ENCODE results near the gene TNFRSF4.

Gene TNFRSF4

DNA sequence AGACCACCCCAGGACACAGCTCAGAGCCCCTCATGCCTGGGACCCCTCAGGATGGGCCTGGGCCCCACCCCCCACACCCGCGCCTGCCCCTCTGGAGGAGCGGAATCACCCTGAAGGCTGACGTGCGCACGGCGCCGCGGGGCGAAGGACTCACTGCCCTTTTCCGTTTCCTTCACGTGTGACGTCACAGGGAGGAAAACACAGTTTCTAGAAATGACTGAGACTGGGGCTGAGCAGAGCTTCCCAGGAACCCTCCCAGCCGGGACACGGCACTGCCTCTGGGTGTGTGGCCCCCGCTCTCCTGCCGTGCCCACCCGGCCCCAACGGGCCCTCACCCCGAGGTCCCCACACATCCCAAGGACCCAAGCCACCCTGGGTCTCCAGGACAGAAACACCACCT is 5.4 kb upstream of the TNFRSF4 start:
- DNase-seq (ENCODE audit: low read depth in 1 of 2, low spot score in 1 of 2), result peak in 1 of 2 donors; percentile 41

GRCh38 chr1:1218524-1219200 is 4.7 kb upstream of the TNFRSF4 start:
- DNase-seq (ENCODE audit: low read depth in 1 of 2, low spot score in 1 of 2), result no peak

DNA sequence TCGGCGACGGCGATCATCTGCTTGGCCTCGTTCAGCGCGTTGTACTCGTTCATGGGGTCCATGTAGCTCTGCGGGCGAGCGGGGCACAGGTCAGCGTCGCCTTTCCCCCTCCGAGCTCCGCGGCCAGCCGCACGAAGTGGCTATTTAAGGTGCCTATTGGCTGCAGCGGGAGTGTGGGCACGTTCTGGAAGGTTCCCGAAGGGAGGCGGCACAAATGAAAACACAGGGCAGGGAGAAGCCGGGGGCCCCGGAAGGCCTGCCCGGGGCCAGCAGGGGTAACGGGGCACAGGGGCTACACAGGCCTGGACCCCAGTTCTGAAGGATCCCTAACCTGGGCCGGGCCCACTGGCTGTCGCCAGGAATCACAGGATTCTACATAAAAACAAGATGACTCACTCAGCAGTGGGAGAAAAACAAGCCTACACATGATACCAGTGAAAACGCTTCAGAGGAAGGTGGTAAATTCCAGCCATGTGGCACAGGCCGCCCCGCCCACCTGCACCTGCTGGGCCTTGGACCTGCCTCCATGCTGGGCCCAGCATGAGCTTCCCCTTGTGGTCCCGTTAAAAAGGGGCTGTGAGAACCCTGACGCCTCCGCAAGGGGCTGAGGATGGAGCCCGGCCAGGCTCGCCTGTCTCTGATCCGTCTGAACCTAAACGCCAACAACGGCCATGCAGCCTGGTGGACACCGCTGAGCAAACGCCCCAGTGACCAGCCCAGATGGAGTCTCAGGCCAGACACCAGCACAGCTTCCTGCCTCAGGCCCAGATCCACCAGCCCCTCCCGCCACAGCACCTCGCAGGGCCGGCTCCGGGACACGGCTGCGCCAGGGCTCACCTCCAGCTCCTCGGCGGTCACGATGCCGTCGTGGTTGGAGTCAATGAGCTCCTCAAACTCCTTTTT is 3.9 kb upstream of the TNFRSF4 start:
- DNase-seq (ENCODE audit: low read depth in 1 of 2, low spot score in 1 of 2), result no peak

- DNase-seq (ENCODE audit: low read depth in 1 of 2, low spot score in 1 of 2), result no peak
Observed at GRCh38 chr1:1216770-1217620, 3.0 kb upstream of the TNFRSF4 start.

DNA sequence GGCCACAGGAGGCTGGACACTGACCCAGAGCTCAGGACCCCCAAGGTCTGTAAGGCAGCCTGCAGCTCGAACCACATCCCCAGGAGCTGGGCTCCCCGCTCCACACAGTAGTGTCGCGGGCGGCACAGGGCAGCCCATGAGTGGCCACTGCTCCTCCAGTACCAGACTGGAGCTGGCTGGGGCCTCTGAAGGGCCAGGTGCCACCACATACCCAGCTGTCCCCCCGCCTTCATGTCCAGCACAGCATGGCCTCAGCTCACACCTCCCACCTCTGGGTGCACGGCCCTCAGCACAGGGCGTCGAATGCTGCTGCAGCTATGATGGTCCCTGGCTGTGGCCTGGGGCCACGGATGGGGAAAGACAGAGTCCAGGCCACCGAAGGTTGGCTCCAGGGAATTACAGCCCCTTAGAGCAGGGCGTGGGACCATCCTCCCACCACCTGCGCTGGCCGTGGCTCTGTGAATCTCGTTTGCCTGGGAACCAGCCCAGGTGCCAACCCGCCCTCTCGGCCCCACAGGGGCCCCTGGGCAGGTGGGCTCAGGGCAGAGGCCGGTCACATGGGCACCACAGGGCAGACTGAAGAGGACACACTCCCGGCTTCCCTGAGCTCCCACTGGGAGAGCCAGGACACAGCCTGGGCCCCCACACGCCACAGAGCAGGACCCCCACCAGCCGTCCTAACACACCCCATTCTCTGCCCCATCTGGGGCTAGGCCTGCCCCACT is 2.1 kb upstream of the TNFRSF4 start:
- no peak for DNase-seq (ENCODE audit: low read depth in 1 of 2, low spot score in 1 of 2)

GRCh38 chr1:1215080-1215676 is 1.2 kb upstream of the TNFRSF4 start:
- DNase-seq (ENCODE audit: low read depth in 1 of 2, low spot score in 1 of 2), result no peak

DNA sequence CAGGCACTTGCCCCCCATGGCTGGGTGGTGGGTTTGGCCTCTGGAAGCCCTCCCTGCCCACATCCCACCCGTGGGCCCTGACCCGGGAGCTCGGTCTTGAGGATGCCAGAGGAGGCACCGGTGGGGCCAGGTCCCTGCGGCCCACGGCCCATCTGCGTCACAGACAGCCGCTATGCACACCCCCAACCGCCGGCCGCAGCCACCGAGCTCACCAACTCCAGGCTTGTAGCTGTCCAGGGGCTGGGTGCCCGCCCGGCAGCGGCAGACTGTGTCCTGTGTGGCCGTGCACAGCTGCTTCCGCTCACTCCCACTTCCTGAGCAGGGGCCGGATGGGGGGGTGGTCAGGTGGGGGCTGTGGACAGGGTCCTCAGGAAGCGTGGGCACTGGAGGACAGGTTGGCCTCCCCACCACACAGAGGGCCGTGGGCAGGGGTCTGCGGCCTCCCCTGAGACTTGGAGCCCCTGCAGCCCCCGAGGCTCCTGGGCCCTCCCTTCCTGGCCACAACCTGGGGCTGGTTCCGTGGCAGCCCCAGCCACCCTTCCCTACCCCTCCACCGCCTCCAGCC is 1.1 kb downstream of the TNFRSF4 start:
- no peak for DNase-seq (ENCODE audit: low read depth in 1 of 2, low spot score in 1 of 2)

DNA sequence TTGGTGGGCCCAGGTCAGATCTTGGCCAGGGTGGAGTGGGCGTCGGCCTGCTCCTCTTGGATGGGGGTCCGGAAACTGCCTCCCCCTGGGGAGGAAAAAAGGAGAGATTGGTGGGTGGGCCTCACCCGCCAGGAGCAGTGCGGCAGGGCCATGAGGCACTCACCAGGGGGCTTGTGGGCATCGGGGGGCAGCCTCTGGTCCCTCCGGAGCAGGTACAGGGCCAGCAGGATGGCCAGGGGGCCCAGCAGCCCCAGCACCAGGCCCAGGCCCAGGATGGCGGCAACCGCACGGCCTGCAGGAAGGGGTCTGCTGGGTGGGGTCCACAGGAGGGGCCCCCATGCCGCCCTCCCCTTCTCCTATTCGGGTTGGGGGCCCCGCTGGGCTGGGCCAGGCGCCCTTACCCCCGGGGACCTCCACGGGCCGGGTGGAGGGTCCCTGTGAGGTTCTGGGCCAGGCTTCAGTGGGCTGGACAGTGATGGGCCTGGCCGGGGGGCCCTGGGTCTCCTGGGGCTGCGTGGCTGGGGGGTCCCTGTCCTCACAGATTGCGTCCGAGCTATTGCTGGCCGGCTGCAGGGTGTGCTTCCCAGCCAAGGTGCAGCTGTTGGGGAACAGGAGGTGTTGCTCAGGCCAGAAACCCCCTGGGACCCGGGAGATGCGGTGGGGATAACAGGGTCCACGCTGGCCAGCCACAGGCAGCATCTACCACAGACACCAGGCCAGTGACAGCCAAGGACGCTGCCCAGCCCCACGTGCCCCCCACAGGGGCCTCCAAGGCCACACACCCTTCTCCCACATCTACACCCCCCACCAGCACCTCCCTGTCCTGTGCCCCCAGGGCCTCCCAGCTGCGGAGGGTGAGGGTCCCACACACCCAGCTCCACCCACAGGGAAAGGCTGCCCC is 2.2 kb downstream of the TNFRSF4 start:
- no peak for DNase-seq (ENCODE audit: low read depth in 1 of 2, low spot score in 1 of 2)

DNA sequence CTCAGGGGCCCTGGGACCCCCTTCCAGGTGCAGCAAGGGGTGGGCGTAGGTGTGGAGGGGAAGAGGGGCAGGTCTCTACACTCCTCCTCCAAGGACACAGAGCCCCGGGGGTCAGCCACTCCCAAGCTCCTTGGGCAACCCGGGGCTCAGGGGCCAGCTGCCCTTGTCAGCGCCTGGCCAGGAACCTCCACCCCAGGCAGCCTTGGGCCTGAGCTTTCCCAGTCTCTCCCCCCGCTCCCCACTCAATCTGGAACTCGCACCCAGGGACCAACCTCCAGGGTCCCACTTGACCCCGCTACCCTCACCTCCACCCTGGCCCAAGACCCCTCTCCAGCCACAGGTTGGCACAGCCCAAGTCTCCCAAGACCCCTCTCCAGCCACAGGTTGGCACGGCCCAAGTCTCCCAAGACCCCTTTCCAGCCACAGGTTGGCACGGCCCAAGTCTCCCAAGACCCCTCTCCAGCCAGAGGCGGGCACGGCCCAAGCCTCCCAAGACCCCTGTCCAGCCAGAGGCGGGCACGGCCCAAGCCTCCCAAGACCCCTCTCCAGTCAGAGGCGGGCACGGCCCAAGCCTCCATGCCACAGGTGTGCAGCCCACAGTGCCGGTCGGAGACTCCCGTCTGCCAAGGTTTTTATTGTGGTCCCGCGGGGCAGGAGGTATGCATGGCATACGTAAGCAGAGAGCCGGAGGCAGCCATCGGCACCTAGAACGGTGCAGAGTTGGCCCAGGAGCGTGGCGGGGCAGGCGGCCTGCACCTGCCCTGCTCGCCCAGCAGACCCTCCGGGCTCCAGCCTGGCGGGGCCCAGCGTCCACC is 3.0 kb downstream of the TNFRSF4 start:
- no peak for DNase-seq (ENCODE audit: low read depth in 1 of 2, low spot score in 1 of 2)

DNA sequence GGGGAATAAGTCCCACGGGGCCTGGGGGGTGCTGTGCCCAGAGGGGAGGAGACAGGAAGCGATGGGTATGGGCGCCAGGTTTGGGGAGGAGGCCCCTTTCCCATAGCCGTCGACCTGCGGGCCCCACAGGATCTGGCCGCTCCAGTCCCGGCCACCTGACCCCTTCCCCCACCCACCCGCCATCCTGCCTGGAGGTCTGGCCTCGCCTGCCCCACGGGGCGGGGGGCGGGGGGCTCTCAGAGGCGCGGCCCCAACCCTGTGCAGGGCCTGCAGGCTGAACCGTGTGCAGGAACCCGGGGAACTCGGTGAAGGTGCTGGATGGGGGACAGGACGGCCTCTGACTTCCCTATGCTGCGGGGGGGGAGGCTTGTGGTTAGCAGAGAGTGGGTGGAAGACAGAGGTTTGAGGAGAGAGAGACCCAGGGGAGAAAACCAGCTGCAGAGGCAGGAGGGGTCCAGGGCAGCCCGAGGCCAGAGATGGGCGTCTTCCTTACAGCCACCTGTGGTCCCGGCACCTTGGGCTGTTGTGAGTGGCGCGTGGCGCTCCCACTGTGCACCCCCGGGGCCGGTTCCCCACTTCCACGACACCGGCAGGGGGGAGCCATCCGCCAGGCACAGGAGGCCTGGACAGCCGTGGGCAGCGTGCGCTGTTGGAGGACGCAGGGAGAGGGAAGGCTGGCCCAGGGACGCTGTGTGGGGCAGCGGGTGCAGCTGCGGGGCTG is 5.1 kb downstream of the TNFRSF4 start:
- DNase-seq (ENCODE audit: low read depth in 1 of 2, low spot score in 1 of 2), result no peak

GRCh38 chr1:1207571-1207892 is 6.4 kb downstream of the TNFRSF4 start:
- no peak for DNase-seq (ENCODE audit: low read depth in 1 of 2, low spot score in 1 of 2)

DNA sequence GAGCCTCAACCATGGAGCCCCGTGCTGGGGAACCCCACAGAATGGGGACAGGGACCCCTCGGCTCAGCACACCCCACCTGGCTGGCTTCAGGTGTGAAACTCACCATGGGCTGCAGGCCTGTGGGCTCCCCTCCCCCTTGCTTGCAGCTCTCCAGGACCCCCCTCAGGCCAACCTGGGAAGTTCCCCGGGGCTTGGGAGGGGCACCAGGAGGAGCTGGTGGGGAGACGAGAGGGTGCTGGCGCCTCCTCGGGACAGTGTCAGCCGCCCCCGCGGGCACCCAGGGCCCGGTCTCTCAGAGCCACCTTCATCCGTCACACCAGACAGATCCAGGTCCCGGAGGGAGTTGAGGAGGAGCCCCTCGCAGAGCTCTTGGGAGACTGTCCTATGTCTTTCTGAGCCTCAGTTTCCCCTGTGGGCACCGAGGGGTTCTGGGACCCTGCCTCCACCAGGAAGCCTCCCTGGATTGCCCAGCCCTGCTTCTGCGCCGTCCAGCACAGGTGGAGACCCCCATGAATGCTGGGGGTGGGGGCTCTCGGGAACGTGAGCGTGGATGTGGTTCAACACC is 6.9 kb downstream of the TNFRSF4 start:
- no peak for DNase-seq (ENCODE audit: low read depth in 1 of 2, low spot score in 1 of 2)

DNA sequence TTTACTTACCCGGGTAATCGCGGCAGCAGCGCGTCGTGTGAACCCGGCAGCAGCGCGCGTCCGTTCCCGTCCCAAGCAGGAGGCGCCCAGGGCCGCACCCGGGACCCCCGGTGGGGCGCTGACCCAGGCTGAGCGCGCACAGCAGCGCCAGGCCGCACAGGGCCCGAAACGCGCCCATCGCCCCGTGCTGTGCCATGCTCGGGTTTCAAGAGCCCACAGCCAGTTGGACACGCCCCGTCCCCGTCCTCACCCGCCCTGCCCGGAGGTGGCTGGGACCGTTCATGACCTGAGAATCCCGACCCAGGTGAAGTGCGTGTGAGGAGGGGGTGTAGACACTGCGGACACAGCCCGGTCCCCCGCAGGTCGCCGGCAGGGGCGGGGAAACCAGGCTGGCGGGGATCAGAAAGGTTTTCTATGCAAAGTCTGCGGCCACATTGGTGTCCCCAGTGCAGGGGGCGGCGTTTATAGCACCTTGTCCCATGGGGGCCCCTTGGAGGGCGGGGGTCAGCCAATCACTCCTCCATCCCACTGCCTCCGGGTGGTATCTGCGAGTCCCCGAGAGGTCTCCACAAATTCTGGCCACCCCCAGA is 7.5 kb downstream of the TNFRSF4 start, which contains the start of gene TNFRSF18:
Gene TNFRSF18 (minus strand): TSS at position 217 of the 590 bp plus-strand sequence. CDS start 21 bp downstream, at position 196.
- DNase-seq (ENCODE audit: low read depth in 1 of 2, low spot score in 1 of 2), result peak in 1 of 2 donors; percentile 47

- DNase-seq (ENCODE audit: low read depth in 1 of 2, low spot score in 1 of 2), result no peak
Observed at GRCh38 chr1:1205769-1206375, 8.1 kb downstream of the TNFRSF4 start.

- no peak for DNase-seq (ENCODE audit: low read depth in 1 of 2, low spot score in 1 of 2)
Observed at GRCh38 chr1:1204998-1205768, 8.8 kb downstream of the TNFRSF4 start.

DNA sequence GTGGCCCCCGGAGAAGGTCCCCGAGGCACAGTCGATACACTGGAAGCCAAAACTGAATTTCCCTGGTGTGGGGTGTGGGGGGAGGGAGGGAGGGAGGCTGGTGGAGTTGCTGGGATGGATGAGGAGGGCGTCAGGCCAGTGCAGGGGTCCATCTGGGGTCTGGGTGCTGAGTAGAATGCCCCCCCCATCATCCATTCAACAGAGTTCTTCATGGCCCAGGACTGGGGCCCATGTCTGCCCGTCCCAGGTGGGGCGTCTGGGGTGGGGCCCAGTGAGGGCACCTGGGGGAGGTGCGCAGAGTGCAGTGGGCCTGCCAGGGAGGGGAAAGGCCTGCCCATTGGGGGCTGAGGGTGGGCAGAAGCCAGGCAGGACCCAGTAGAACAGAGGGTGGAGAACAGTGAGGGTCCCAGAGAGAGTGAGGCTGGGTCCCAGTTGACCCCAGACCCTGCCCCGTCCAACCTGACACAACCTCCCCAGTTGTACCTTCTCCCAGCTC is 9.5 kb downstream of the TNFRSF4 start:
- no peak for DNase-seq (ENCODE audit: low read depth in 1 of 2, low spot score in 1 of 2)

Data from activated CD4-positive, alpha-beta T cell treated with anti-CD3 and anti-CD28 coated beads, Interleukin-2, amount 50 U/mL, for 24 hours (primary cell).